ENCODE results near the gene PPFIBP2. TPM values are rescaled to one million over a fixed set of nuclear protein-coding genes. Genes with fewer than 3 reads are reported as not detected.
A peak's percentile ranks its signal among the peaks of the same experiment; 100 is the strongest.

The PPFIBP2 gene
- total RNA-seq, 5 donors from 2014 or later (not counting 1 experiment from before 2014, with no cell fraction given), result 12.5 to 46.6 (median 35.2) TPM

DNA sequence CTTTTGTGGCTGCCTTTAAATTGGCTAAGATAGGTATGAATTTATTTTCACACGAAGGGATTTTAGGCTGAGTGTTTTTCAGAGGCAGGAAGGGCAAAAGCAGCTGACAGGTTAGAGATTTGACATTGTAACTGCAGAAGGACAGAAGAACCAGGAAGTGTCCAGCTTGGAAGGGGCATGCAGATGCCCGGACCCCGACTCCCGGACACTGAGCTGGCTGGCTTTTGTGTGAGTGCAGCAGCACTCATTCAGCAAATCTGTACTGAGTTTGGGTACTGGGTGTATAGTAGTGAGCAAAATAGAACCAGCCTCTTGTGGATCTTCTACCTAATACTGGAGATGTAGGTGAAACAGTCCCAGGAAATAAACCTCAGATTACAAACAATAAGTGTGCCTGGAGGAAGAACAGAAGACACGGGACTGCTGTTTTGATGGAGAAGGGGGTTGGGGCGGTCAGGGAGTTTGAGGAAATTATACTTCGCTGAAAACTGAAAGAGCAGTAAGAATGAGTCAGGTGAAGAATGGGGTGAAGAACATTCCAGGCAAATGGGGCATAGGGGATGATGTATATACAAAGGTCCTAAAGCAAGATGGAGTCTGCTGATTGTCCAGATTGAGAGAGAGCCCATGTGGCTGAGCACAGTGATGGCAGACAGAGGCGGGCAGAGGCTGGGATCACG lies 64.6 kb downstream of the PPFIBP2 start:
- DNase-seq (no peak), ATAC-seq (replicated peaks in 1 of 4) (no peak)
- no peaks in the 10 kb centered on the region for H3K36me3 ChIP-seq (ENCODE audit: control insufficient read depth in 2 of 2, extremely low read depth in 1 of 2, insufficient read depth in 1 of 2, low read length in 1 of 2)
- ChIA-PET POLR2A (no interaction called here), CTCF (interaction anchor here in 1 of 2 donors (1.0 kb wide), 1 partner anchor 65 kb away, joined by 4 read pairs; the partner anchor contains the start of gene PPFIBP2)
- 60% methylated on average over 7 of the region's 9 CpGs for WGBS (ENCODE audit: insufficient coverage)
- no peak overlapping the region for H3K27ac ChIP-seq (ENCODE audit: low read length)
- peaks cover 8 to 36% of the 10 kb centered on the region in 2 experiments for H3K27me3 ChIP-seq (replicated peaks in 1 of 2; ENCODE audit: control insufficient read depth in 2 of 2, extremely low read depth in 1 of 2, insufficient read depth in 2 of 2, low read length in 1 of 2)
- H3K9me3 ChIP-seq, result no peaks in the 10 kb centered on the region
- Mint-ChIP-seq H3K36me3 (peaks cover 9% of the 10 kb centered on the region), H3K4me3 (peak overlapping the region in 2 of 3 donors; percentile 25 to 68), H3K27me3 (peaks cover 4 to 28% of the 10 kb centered on the region in 2 donors), H3K9me3 (no peaks in the 10 kb centered on the region), H3K27ac (peak overlapping the region in 1 of 2 donors; percentile 40), H3K4me1 (peaks cover 43 to 56% (median 49%) of the 10 kb centered on the region in 3 donors)
- peak overlapping the region in 1 of 2 donors; percentile 40 for H3K4me3 ChIP-seq (ENCODE audit: control insufficient read depth in 1 of 2, extremely low read depth in 1 of 2, low read length in 1 of 2)
- H3K4me1 ChIP-seq (ENCODE audit: control insufficient read depth in 1 of 2, extremely low read depth in 1 of 2, insufficient read depth in 2 of 2, low read length in 2 of 2), result peaks cover 15 to 34% of the 10 kb centered on the region in 2 experiments

DNA sequence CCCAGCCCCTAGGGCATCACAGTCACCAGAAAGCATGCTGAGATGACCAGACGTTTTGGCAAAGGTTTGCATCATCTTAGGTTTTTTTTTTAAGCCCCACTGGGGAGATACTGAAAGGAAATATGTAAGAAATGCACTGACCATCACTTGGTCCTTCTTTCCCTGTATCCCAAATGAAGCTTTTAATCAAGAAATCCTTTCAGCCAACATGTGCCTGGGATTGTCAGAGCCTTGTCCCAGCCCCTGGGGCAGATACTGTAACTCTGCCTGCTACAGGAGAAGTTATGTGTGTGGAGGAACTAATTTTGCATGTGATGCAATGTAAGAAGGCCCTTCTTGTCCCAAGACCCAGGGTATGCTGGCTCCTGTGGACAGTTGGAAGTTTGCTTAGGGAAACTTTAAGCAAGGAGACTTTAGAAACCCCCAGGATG lies 65.6 kb downstream of the PPFIBP2 start:
- Histone ChIP-seq H3K27me3 (replicated peaks in 1 of 2; ENCODE audit: control insufficient read depth in 2 of 2, extremely low read depth in 1 of 2, insufficient read depth in 2 of 2, low read length in 1 of 2) (peaks cover 8 to 26% of the 10 kb centered on the region in 2 experiments), H3K27ac (ENCODE audit: low read length) (no peak overlapping the region), H3K4me3 (ENCODE audit: control insufficient read depth in 1 of 2, extremely low read depth in 1 of 2, low read length in 1 of 2) (no peak overlapping the region), H3K36me3 (ENCODE audit: control insufficient read depth in 2 of 2, extremely low read depth in 1 of 2, insufficient read depth in 1 of 2, low read length in 1 of 2) (no peaks in the 10 kb centered on the region), H3K4me1 (ENCODE audit: control insufficient read depth in 1 of 2, extremely low read depth in 1 of 2, insufficient read depth in 2 of 2, low read length in 2 of 2) (peaks cover 15 to 34% of the 10 kb centered on the region in 2 experiments), H3K9me3 (no peaks in the 10 kb centered on the region)
- ChIA-PET POLR2A (no interaction called here), CTCF (no interaction called here)
- no peak overlapping the region for H3K4me3 Mint-ChIP-seq
- DNase-seq, result no peak
- peaks cover 43 to 61% (median 49%) of the 10 kb centered on the region in 3 donors for H3K4me1 Mint-ChIP-seq
- H3K27me3 Mint-ChIP-seq, result peaks cover 4 to 23% of the 10 kb centered on the region in 2 donors
- no peak overlapping the region for H3K27ac Mint-ChIP-seq
- no CpG with 5 or more reads among the region's 1 CpG for WGBS (ENCODE audit: insufficient coverage)
- H3K9me3 Mint-ChIP-seq, result no peaks in the 10 kb centered on the region
- H3K36me3 Mint-ChIP-seq, result peaks cover 10% of the 10 kb centered on the region
- no peak for ATAC-seq (replicated peaks in 1 of 4)

DNA sequence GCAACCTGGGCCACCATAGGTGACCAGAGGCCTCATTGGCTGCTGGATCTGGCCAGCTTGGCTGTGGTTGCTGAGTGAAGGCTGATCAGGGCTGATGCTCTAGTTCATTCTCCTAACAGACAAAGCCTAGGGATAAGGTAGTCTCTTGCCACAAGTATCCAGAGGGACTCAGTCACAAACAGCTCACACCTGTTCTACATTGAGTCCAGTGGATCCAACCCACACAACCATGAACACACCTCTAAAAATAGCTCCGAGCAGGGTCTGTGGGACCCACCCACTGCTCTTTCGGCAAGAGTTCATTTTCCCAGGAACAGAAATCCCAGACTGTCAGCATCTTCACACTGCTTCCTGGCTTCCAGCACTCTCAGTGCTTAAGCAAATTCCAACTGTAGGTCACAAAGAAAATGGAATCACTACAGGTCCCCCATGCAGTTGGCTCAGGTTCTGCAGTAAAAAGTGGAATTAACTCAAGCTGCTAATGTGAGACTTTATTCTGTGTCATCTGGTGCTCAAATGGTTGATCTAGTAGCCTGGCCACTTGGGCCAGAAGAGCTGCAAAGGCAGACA lies 67.3 kb downstream of the PPFIBP2 start:
- ATAC-seq (replicated peaks in 1 of 4) (no peak), DNase-seq (no peak)
- Histone ChIP-seq H3K27me3 (replicated peaks in 1 of 2; ENCODE audit: control insufficient read depth in 2 of 2, extremely low read depth in 1 of 2, insufficient read depth in 2 of 2, low read length in 1 of 2) (peaks cover 4 to 19% of the 10 kb centered on the region in 2 experiments), H3K27ac (ENCODE audit: low read length) (no peak overlapping the region), H3K36me3 (ENCODE audit: control insufficient read depth in 2 of 2, extremely low read depth in 1 of 2, insufficient read depth in 1 of 2, low read length in 1 of 2) (no peaks in the 10 kb centered on the region), H3K4me1 (ENCODE audit: control insufficient read depth in 1 of 2, extremely low read depth in 1 of 2, insufficient read depth in 2 of 2, low read length in 2 of 2) (peaks cover 15 to 27% of the 10 kb centered on the region in 2 experiments), H3K9me3 (no peaks in the 10 kb centered on the region), H3K4me3 (ENCODE audit: control insufficient read depth in 1 of 2, extremely low read depth in 1 of 2, low read length in 1 of 2) (no peak overlapping the region)
- peaks cover 13% of the 10 kb centered on the region for H3K36me3 Mint-ChIP-seq
- H3K9me3 Mint-ChIP-seq, result no peaks in the 10 kb centered on the region
- CTCF ChIA-PET, result interaction anchor here in 1 of 2 donors (0.7 kb wide), 1 partner anchor 109 kb away, joined by 3 read pairs; no protein-coding TSS in a partner anchor
- POLR2A ChIA-PET, result no interaction called here
- no peak overlapping the region for H3K4me3 Mint-ChIP-seq
- H3K27me3 Mint-ChIP-seq, result peaks cover 4 to 15% of the 10 kb centered on the region in 2 donors
- H3K4me1 Mint-ChIP-seq, result peaks cover 29 to 44% (median 34%) of the 10 kb centered on the region in 3 donors
- no peak overlapping the region for H3K27ac Mint-ChIP-seq
- 89% methylated on average over 2 of the region's 2 CpGs for WGBS (ENCODE audit: insufficient coverage)

DNA sequence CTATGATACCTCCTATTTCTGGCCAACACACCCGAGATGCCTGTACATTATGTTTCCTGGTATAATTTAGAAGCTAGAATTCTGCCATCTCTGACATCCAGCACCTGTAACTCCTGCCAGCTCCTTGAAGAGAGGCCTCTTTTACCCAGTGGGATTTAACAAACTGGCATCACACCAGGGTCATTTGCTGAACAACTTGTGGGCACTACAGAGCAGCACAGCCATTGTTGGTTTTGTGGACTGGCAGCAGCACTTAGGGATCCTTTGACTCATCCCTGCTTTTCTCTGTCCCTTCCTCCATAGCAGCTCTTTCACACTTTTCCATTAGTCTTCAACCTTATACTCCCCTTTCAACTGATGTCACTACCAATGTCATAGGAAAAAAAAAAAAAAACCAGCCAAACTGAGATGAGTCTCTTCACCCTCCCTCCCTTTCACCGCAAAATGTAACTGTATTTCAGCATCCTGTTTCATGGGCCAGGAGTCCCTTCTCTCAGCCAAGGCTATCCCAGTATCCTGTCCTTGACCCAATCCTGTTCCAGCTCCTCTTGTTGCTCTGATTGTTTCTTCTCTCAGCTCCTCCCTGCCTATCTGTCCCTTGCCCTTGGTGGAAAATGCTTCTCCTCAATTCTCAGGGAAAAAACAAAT lies 68.7 kb downstream of the PPFIBP2 start:
- Histone ChIP-seq H3K36me3 (ENCODE audit: control insufficient read depth in 2 of 2, extremely low read depth in 1 of 2, insufficient read depth in 1 of 2, low read length in 1 of 2) (no peaks in the 10 kb centered on the region), H3K27ac (ENCODE audit: low read length) (no peak overlapping the region), H3K4me3 (ENCODE audit: control insufficient read depth in 1 of 2, extremely low read depth in 1 of 2, low read length in 1 of 2) (no peak overlapping the region), H3K9me3 (no peaks in the 10 kb centered on the region), H3K27me3 (replicated peaks in 1 of 2; ENCODE audit: control insufficient read depth in 2 of 2, extremely low read depth in 1 of 2, insufficient read depth in 2 of 2, low read length in 1 of 2) (peaks cover 4 to 6% of the 10 kb centered on the region in 2 experiments), H3K4me1 (ENCODE audit: control insufficient read depth in 1 of 2, extremely low read depth in 1 of 2, insufficient read depth in 2 of 2, low read length in 2 of 2) (peaks cover 11 to 14% of the 10 kb centered on the region in 2 experiments)
- 89% methylated on average over 1 of the region's 2 CpGs for WGBS (ENCODE audit: insufficient coverage)
- peak overlapping the region in 1 of 2 donors; percentile 5 for H3K27ac Mint-ChIP-seq
- peaks cover 4 to 5% of the 10 kb centered on the region in 2 donors for H3K27me3 Mint-ChIP-seq
- H3K9me3 Mint-ChIP-seq, result no peaks in the 10 kb centered on the region
- peaks cover 13% of the 10 kb centered on the region for H3K36me3 Mint-ChIP-seq
- DNase-seq (no peak), ATAC-seq (replicated peaks in 1 of 4) (no peak)
- POLR2A ChIA-PET, result interaction anchor here in 1 of 2 donors (0.6 kb wide), 3 partner anchors 196 to 566 kb away, joined by 3 to 4 read pairs (median 3); no protein-coding TSS in a partner anchor
- H3K4me1 Mint-ChIP-seq, result peaks cover 15 to 30% (median 21%) of the 10 kb centered on the region in 3 donors
- CTCF ChIA-PET, result interaction anchor here in 1 of 2 donors (0.7 kb wide), 1 partner anchor 61 kb away, joined by 3 read pairs; no protein-coding TSS in a partner anchor
- H3K4me3 Mint-ChIP-seq, result no peak overlapping the region

DNA sequence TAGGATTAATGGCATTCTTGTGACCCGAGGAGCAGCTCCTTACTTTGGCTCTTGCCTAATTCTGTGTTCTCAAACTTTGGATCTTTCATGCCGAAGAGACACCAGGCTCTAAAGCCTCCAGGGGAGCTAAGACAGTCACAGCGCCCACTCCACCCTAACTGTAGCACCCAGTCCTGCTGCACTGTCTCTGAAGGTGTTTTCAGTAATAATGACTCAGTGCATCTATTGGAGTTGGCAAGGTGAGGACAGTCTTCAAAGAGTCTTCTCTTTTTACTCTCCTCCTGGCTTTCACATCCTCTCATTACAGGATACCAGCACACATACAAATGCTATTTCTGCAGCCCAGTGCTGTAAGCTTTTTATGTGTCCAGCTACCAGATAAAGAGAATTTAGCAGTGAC lies 69.4 kb downstream of the PPFIBP2 start:
- peaks cover 13% of the 10 kb centered on the region for H3K36me3 Mint-ChIP-seq
- no peak overlapping the region for H3K27ac Mint-ChIP-seq
- peaks cover 4 to 5% of the 10 kb centered on the region in 2 donors for H3K27me3 Mint-ChIP-seq
- H3K4me1 Mint-ChIP-seq, result peaks cover 7 to 22% (median 13%) of the 10 kb centered on the region in 3 donors
- Histone ChIP-seq H3K27ac (ENCODE audit: low read length) (no peak overlapping the region), H3K9me3 (no peaks in the 10 kb centered on the region), H3K4me3 (ENCODE audit: control insufficient read depth in 1 of 2, extremely low read depth in 1 of 2, low read length in 1 of 2) (no peak overlapping the region), H3K36me3 (ENCODE audit: control insufficient read depth in 2 of 2, extremely low read depth in 1 of 2, insufficient read depth in 1 of 2, low read length in 1 of 2) (no peaks in the 10 kb centered on the region), H3K27me3 (replicated peaks in 1 of 2; ENCODE audit: control insufficient read depth in 2 of 2, extremely low read depth in 1 of 2, insufficient read depth in 2 of 2, low read length in 1 of 2) (peaks cover 4 to 5% of the 10 kb centered on the region in 2 experiments), H3K4me1 (ENCODE audit: control insufficient read depth in 1 of 2, extremely low read depth in 1 of 2, insufficient read depth in 2 of 2, low read length in 2 of 2) (peaks cover 4 to 6% of the 10 kb centered on the region in 2 experiments)
- ChIA-PET CTCF (no interaction called here), POLR2A (interaction anchor here in 1 of 2 donors (0.6 kb wide), 1 partner anchor 382 kb away, joined by 3 read pairs; no protein-coding TSS in a partner anchor)
- WGBS (ENCODE audit: insufficient coverage), result 67% methylated on average over 2 of the region's 3 CpGs
- ATAC-seq (replicated peaks in 1 of 4) (no peak), DNase-seq (no peak)
- H3K4me3 Mint-ChIP-seq, result no peak overlapping the region
- no peaks in the 10 kb centered on the region for H3K9me3 Mint-ChIP-seq

DNA sequence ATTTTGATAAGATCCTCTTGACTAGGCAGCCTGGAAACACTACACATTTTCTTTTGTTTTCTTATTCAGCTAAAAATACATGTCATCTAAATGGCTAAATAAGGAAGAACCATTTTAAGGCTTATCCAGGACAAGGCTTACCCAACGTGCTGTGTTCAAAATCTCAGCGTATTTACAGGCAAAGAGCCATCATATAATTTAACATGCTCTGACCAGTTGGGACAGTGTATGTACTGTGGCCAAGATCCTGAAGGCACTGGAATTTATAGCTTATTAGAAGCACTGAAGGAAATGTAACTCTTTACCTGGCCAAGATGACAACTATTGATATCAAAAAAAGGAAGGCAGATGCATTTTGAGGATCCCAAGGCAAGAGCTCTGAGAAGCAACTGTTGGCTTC lies 71.1 kb downstream of the PPFIBP2 start:
- H3K36me3 ChIP-seq (ENCODE audit: control insufficient read depth in 2 of 2, extremely low read depth in 1 of 2, insufficient read depth in 1 of 2, low read length in 1 of 2), result no peaks in the 10 kb centered on the region
- no peak overlapping the region for H3K4me3 ChIP-seq (ENCODE audit: control insufficient read depth in 1 of 2, extremely low read depth in 1 of 2, low read length in 1 of 2)
- no peaks in the 10 kb centered on the region for H3K9me3 ChIP-seq
- ChIA-PET CTCF (no interaction called here), POLR2A (interaction anchor here in 1 of 2 donors (0.9 kb wide), 1 partner anchor 9 kb away, joined by 3 read pairs; no protein-coding TSS in a partner anchor)
- 100% methylated on average over 1 of the region's 2 CpGs for WGBS (ENCODE audit: insufficient coverage)
- ATAC-seq (replicated peaks in 1 of 4), result no peak
- no peak overlapping the region for H3K27ac Mint-ChIP-seq
- H3K27me3 Mint-ChIP-seq, result peaks cover 0 to 5% of the 10 kb centered on the region in 2 donors
- H3K4me1 ChIP-seq (ENCODE audit: control insufficient read depth in 1 of 2, extremely low read depth in 1 of 2, insufficient read depth in 2 of 2, low read length in 2 of 2), result no peaks in the 10 kb centered on the region
- peaks cover 0 to 15% (median 4%) of the 10 kb centered on the region in 3 donors for H3K4me1 Mint-ChIP-seq
- H3K27me3 ChIP-seq (replicated peaks in 1 of 2; ENCODE audit: control insufficient read depth in 2 of 2, extremely low read depth in 1 of 2, insufficient read depth in 2 of 2, low read length in 1 of 2), result peaks cover 4 to 5% of the 10 kb centered on the region in 2 experiments
- H3K9me3 Mint-ChIP-seq, result no peaks in the 10 kb centered on the region
- peaks cover 13% of the 10 kb centered on the region for H3K36me3 Mint-ChIP-seq
- no peak overlapping the region for H3K4me3 Mint-ChIP-seq
- no peak overlapping the region for H3K27ac ChIP-seq (ENCODE audit: low read length)
- DNase-seq, result no peak

Measured in T-cell (primary cell).